KOPT-K1 (cell line): ENCODE data around the gene DCAF5.
"Not testable (repeated sequence)": the region's sequence is repeated elsewhere in the genome, so short reads cannot be mapped to it uniquely, and the experiment has no call there.

ENCODE experiments used
- H3K27ac ChIP-seq: fragments of 200-600 bp; sonication (generic); 2 replicates; pipeline ENCODE4 v1.5.1; 2016; ENCODE audit warnings: antibody characterized with exemption, mild to moderate bottlenecking, low read depth, low read length; ENCODE audit not compliant: poor library complexity, severe bottlenecking
- H3K36me3 ChIP-seq: fragments of 200-600 bp; sonication (generic); 2 replicates; pipeline ENCODE4 v1.5.1; 2017; ENCODE audit warnings: antibody characterized with exemption, mild to moderate bottlenecking, low read length, moderate library complexity; ENCODE audit not compliant: insufficient read depth
- H3K9me3 ChIP-seq: fragments of 200-600 bp; sonication (generic); 2 replicates; pipeline ENCODE4 v1.5.1; 2017; ENCODE audit warnings: antibody characterized with exemption, low read length, mild to moderate bottlenecking; ENCODE audit not compliant: insufficient read depth, poor library complexity, severe bottlenecking

DCAF5 gene

GRCh38 chr14:69077841-69078240, 75.1 kb downstream of the DCAF5 start:
- no peak overlapping the region for H3K27ac ChIP-seq

GRCh38 chr14:69077185-69077584, 75.7 kb downstream of the DCAF5 start:
- peaks cover 55% of the 10 kb centered on the region for H3K36me3 ChIP-seq
- H3K9me3 ChIP-seq, H3K27ac ChIP-seq: not testable (repeated sequence)

More at GRCh38 chr14:69077841-69078240, 75.1 kb downstream of the DCAF5 start:
- Histone ChIP-seq H3K36me3 (peaks cover 48% of the 10 kb centered on the region), H3K9me3 (no peaks in the 10 kb centered on the region)

GRCh38 chr14:69076341-69076740, 76.6 kb downstream of the DCAF5 start:
- peaks cover 55% of the 10 kb centered on the region for H3K36me3 ChIP-seq
- H3K9me3 ChIP-seq = no peaks in the 10 kb centered on the region
- no peak overlapping the region for H3K27ac ChIP-seq

DNA sequence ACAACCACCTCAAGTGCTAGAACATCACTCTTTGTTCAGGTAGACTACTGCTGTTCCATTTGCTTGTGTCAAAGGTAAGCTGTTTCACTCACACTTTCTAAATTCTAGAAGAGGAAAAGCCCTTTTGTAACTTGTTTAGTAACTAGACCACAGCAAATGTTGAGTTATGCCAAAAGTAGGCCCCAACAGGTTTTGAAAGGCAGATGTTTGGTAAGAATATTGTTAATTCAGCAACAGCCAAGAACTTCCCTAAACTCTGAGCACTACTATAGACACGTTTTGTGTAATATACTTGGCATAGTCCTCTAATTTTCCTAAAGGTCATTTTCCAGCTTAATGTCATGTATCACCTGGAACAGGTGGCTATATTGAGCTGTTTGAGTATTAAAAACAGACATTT, 79.0 kb downstream of the DCAF5 start:
- Histone ChIP-seq H3K36me3 (peaks cover 68% of the 10 kb centered on the region), H3K9me3 (no peaks in the 10 kb centered on the region), H3K27ac (no peak overlapping the region)

DNA sequence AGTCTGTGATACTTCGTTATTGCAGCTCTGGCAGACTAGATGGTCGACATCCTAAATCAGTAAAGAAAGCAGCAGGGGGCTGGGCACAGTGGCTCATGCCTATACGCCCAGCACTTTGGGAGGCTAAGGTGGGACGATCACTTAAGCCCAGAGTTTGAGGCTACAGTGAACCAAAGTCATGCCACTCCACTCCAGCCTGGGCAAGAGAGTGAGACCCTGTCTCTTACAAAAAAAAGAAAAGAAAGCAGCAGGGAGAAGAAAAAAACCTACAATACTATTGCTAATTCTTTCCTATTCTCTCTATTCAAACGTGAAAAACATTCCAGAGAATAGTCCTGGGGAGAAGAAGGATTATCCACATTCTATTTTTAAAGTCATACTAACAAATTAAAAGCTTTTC, 79.5 kb downstream of the DCAF5 start:
- no peak overlapping the region for H3K27ac ChIP-seq
- no peaks in the 10 kb centered on the region for H3K9me3 ChIP-seq
- peaks cover 73% of the 10 kb centered on the region for H3K36me3 ChIP-seq

GRCh38 chr14:69072584-69072983, 80.3 kb downstream of the DCAF5 start:
- no peaks in the 10 kb centered on the region for H3K9me3 ChIP-seq
- H3K27ac ChIP-seq = no peak overlapping the region
- H3K36me3 ChIP-seq = peaks cover 81% of the 10 kb centered on the region

DNA sequence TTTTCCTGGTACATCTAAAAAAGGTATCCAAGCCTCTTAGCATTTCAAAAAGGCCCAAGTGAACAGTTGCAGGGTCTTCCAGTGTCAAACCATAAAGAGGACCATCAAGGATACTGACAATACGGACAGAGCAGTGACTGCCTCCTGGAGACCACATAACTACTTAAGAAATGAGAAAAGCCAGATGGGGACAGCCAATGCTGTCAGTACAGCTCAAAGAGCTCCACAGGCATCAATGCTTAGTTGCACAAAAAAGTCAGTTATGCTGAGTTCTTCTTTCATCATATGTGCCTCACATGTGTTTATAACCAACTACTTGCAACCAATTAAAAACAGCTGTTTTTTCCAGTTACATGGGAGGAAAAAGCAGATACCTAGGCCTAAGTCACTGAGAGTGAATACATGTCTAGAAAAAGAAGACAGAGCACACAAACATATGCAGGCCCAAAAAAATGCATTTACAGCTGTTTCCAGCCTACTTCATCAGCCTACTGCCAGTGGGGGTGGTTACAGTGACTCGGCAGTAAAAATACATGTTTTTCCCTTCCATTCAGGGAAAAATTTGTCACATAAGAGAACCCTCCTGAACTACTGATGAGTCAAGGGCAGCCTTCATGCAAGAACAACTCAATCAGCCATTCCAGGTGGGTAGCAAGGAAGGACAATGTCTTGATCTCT, 84.0 kb downstream of the DCAF5 start:
- no peak overlapping the region for H3K27ac ChIP-seq
- H3K36me3 ChIP-seq = peaks cover 82% of the 10 kb centered on the region
- H3K9me3 ChIP-seq = no peaks in the 10 kb centered on the region

DNA sequence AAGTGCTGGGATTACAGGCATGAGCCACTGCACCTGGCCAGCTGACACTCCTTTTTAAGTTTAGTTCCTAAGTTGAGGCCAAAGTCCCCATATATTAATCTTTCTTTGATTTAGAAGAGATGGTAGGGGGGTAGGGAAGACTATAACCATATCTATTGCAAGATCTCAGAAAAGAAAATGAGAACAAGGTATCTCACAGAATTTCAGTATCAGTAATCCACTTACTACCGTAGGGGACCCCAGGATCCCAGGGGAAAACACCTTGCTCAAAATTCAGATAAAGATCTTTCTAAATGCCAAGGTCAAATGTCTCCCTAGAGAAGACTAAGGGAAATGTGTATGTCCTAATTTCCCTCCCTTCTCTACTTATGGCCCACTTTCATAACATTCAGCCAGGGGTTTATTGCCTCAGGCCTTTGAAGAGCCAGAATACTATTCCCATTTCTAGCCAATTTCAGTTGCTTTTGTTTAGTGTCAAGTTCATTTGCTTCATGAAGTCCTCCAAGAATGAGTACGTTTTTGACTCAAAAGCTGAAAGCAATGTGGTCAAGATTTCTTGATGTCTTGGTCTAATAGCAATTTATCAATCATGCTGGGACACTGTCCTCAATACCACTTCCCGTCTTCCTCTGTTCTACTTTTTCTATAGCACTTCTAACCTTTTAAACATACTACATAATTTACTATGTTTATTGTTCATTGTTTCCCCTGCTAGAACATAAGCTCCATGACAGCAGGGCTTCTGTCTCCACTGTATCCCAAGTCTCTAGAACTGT, 86.3 kb downstream of the DCAF5 start:
- H3K27ac ChIP-seq = no peak overlapping the region
- no peaks in the 10 kb centered on the region for H3K9me3 ChIP-seq
- peaks cover 76% of the 10 kb centered on the region for H3K36me3 ChIP-seq

DNA sequence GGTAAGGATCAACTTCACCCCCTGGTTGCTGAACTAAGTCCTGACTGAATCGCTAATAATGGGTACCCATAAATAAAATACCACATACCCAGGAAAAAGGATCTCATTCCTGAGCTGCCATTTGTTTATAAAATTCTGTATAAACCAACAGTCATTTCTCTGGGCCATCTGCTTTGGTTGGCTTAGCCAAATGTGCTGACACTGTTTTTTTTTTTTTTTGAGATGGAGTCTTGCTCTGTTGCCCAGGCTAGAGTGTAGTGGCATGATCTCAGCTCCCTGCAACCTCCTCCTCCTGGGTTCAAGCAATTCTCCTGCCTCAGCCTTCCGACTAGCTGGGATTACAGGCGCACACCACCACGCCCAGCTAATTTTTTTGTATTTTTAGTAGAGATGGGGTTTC, 87.0 kb downstream of the DCAF5 start:
- not testable (repeated sequence) for H3K27ac ChIP-seq

GRCh38 chr14:69064596-69064995, 88.3 kb downstream of the DCAF5 start:
- Histone ChIP-seq H3K36me3 (peaks cover 84% of the 10 kb centered on the region), H3K9me3 (no peaks in the 10 kb centered on the region), H3K27ac (no peak overlapping the region)

More for the DNA sequence above, 87.0 kb downstream of the DCAF5 start:
- H3K36me3 ChIP-seq = peaks cover 76% of the 10 kb centered on the region
- H3K9me3 ChIP-seq = not testable (repeated sequence)

- H3K27ac ChIP-seq = no peak overlapping the region
- H3K36me3 ChIP-seq = peaks cover 91% of the 10 kb centered on the region
- H3K9me3 ChIP-seq = no peaks in the 10 kb centered on the region
Observed at GRCh38 chr14:69059658-69060623, 93.0 kb downstream of the DCAF5 start.

- H3K27ac ChIP-seq = no peak overlapping the region
- H3K9me3 ChIP-seq = no peaks in the 10 kb centered on the region
- peaks cover 92% of the 10 kb centered on the region for H3K36me3 ChIP-seq
Observed at GRCh38 chr14:69055999-69056788, 96.7 kb downstream of the DCAF5 start.

DNA sequence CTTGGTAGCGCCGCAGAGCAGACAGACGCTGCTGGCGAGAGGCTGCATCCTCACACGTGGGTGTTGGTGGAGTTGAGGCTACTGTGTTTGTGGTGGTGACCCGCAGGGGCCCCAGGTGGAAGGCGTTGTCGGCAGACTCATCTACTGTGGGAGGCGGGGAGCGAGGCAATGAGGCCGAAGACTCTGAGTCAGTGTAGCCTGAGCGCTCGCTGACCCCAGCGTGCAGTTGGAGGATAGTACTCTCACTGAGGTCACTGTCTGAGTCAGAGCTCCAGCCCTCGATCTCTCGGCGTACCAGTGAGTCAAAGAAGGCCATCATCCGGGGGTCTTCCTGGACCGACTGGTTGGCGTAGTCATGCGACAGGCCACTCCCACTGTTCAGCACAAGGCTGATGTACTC, 97.8 kb downstream of the DCAF5 start:
- peaks cover 81% of the 10 kb centered on the region for H3K36me3 ChIP-seq
- no peak overlapping the region for H3K27ac ChIP-seq
- no peaks in the 10 kb centered on the region for H3K9me3 ChIP-seq

DNA sequence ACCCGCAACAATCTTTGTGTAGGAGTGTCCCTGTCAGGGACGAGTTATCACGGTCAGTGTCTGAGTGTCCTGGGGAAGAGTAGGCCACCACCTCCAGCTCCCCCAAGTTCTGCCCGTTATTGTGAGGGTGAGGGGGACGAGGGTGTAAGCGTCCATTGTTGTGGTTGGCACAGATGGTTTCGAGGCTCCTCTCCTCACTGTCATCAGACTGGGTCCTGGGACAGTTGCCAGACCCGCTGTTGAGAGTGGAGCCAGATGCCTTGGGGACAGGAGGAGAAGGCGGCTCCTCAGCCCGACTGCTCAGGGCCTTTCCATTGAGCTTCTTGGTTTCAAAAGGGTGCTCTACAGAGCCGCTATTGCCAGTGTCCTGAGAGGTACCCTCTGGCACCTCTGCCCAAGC, 98.9 kb downstream of the DCAF5 start:
- Histone ChIP-seq H3K36me3 (peaks cover 70% of the 10 kb centered on the region), H3K9me3 (no peaks in the 10 kb centered on the region)

More for the DNA sequence above, 98.9 kb downstream of the DCAF5 start:
- H3K27ac ChIP-seq = no peak overlapping the region
